SK-MEL-5 (cell line): Measurements from ENCODE around the gene SEMA3C. TPM values are rescaled to one million over a fixed set of nuclear protein-coding genes. Genes with fewer than 3 reads are reported as not detected.

Experiments
- DNase-seq: peaks from one replicate; pipeline ENCODE4 v3.0.0-alpha.2; 2016; ENCODE audit warnings: low read depth, low spot score
- in situ Hi-C: cut with HindIII; loops from 2 replicates; pipeline ENCODE4 v1.10.0; 2016; ENCODE audit warnings: low sequenced_read_pairs, high pct_unique_total_duplicates, low pct_unique_long_range_greater_than_20kb
- total RNA-seq: library from RNA; depleted of rRNA; stranded (reverse); fragments of >200 nt; shearing (Covaris generic); gene quantifications from 2 replicates; pipeline ENCODE4 v1.2.3, GENCODE V29; 2014

SEMA3C gene
- total RNA-seq, 1 experiment from 2014 or later, result 26.4 TPM

DNA sequence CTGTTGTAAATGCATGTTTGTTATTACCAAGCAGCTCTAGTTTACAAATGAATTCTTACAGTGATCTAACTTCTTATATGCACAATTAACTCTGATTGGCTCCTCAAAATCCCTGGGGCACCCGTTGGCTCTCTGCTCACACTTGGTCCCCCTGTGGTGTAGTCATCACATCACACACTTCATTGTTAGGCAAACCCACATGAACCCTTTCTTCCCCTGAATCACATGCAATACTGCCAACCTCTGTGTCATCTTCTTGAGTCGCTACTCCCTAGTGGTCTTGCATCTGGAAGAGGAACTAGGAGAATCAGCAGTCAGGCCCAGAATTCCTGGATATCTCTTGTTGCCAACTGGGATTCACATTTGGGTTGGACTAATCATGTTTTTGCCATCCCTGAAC is 207.3 kb downstream of the SEMA3C start:
- in situ Hi-C loops, result no loop called here
- DNase-seq, result peak; percentile 42

DNA sequence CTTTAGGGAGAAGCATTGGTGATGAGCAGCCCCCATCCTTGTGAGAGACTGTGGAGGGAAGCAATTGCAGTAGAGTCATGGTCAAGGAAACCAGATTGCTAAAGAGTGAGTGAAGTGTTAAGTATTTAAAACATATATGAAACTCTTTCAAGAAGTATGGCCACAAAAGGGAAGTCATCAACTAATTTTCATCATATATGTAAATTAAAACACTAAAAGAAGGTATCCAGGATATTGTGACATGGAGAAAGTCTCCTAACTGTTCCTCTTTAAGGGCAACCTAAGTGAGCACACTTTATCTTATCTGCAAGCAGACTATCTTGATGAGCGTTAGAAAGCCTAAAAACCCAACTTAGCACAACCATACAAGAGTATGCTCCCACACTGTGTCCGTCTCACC is 210.7 kb downstream of the SEMA3C start:
- no peak for DNase-seq
- in situ Hi-C loops, result no loop called here

DNA sequence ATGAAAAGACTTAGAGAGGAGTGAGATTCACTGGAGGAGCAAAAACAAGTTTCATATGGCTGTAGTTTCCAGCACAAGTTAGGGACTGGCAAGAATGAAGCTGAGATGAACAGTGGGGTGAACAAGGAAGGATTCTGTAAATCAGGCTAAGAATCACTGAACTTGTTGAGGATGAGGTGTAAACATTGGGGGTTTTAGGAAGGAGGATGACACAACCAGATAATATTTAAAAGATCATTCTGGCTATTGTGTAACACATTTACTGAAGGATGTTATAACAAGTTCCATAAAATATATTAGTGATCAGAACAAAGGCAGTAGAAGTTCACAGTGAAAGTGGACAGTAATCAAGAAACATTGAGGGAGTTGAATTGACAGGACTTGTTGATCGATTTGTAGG is 211.5 kb downstream of the SEMA3C start:
- no peak for DNase-seq
- in situ Hi-C loops, result no loop called here

DNA sequence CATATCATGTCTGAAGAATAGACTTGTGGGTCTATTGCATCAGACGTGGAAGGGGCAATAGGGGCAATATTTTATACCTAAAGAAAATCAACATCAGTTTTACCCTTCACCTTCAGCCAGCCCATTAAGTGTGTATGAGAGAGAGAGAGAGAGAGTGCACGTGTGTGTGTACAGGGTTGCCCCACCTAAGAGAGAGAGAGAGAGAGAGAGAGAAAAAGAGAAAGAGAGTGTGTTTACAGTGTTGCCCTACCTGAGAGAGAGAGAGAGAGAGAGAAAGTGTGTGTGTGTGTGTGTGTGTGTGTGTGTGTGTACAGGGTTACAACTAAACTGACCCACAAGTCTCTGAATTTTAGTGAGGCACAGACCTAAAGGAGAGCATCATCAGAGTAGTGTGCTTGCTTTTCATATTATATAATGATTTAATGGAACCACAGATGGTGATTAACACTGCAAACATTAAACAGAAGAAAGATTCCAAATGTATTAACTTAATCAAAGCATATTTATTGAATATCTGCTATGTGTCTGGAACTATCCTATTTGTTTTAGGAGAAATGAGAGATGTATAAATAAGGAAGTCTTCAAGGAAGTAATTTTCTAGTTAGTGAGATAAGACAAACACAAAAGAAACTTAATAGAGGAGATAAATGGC is 213.6 kb downstream of the SEMA3C start:
- in situ Hi-C loops, result no loop called here

DNA sequence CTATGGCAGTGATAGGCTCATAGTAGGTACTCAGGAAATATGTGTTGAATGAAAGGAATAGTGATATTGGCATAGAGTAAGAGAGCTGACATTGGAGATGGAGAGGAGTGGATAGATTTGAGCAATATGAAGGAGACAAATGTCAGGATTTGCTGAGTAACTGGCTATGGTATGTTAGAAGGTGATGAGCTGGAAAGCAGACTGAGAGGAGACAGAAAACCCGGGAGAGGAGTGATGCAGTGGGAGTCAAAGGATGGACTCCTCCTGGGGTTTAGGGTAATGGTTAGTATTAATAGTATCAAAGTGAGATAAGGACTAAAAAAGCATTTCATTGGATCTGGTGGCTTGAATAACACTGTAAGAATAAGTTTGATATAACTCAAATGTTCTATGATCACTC is 215.6 kb downstream of the SEMA3C start:
- in situ Hi-C loops, result no loop called here
- DNase-seq, result no peak

More for the DNA sequence above, 213.6 kb downstream of the SEMA3C start:
- no peak for DNase-seq

DNA sequence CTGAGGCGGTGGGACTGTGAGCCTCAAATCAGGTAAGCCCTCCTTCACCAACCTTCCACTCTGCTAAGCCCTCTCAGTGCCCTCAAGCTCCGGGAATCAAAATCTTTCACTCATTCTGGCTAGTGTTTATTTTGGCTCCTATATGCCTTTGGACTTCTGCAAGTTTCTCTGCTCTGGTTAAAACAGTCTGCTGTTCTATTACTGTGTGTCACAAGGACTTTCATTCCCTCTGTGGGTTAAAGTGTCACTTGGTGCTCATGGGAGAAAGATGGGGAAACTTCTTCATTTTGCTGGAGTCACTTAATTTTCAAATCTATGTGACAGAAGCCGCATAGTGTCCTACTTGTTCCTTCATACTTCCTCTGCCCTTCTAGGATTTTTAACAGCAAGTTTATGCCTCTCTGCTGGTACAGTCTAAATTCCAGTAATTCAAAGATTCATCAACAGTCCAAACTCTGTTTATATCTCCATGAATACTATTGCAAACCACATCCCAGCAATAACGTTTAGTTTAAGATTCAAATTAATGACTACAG is 219.1 kb downstream of the SEMA3C start:
- in situ Hi-C loops, result no loop called here
- DNase-seq, result no peak

DNA sequence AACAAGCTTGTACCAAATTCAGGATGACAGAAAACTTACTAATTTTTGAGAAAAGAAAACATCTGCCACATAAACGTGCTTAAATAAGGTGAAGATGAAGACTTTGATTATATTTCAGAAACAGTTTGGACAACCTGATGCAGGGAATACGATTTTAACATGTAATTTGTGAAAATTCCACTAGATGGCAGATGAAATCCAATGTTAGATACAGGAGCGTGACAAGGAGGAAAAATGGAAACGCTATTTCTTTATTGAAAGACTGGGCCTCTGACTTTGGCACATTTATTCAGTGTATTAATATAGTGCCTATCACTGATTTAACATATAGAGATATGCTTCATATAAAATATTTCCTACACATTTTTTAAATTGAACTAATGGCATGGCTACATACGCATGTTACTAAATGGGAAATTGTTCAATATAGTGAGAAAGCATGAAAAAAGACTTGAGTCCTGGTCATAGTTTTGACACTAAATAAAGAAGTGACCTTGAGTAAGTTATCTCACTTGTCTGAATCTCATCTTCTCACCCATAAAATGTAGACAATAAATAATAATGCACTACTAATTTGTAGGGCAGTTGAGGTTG is 219.7 kb downstream of the SEMA3C start:
- in situ Hi-C loops, result no loop called here
- DNase-seq, result peak; percentile 86
